K562 (cell line): ENCODE measurements around the gene CROT. TPM values are rescaled to one million over a fixed set of nuclear protein-coding genes. Genes with fewer than 3 reads are reported as not detected.

Experiments
- ATAC-seq: fragments of 200-7000 bp; cut with Tn5 transposase; 3 replicates; pipeline ENCODE4 v1.9.1; 2020; ENCODE audit warnings: moderate library complexity
- BruUV-seq: library from RNA; stranded (reverse); fragments of 400-500 nt; replicated peaks from 2 replicates; lab custom pipeline; 2021; lab: Mats Ljungman, UMichigan
- CTCF ChIA-PET: fragments of 300-600 bp; formaldehyde crosslinking; extraction: SDS; loops from one replicate; lab custom pipeline; 2021; ENCODE audit warnings: low intra/inter-chr PET ratio; lab: Yijun Ruan, JAX
- POLR2A ChIA-PET: fragments of 300-600, 350-650 bp; sonication (Branson Sonifier 250); formaldehyde crosslinking; extraction: SDS; loops from one replicate; lab custom pipeline; 2021; ENCODE audit warnings: antibody characterized with exemption, inconsistent platforms; lab: Yijun Ruan, JAX
- DNase-seq, 4 experiments: peaks; one replicate each; pipeline versions ENCODE4 v3.0.0 to v3.0.0-alpha.2; 2011 to 2018; ENCODE audit warnings: low spot score in 3 of 4, mixed read lengths in 3 of 4; ENCODE audit errors: extremely low read depth in 1 of 4
- FAIRE-seq: peaks from 2 replicates; lab custom pipeline; 2011; peaks lifted over from hg19 to GRCh38; lab: Jason Lieb, UNC
- H2AFZ ChIP-seq: 2 replicates; pipeline ENCODE4 v1.6.0; 2011; ENCODE audit warnings: low read depth, low read length, control low read depth, inconsistent platforms
- H3K27ac ChIP-seq: fragments of 200-600 bp; 3 replicates; pipeline ENCODE4 v1.8.0; 2011; ENCODE audit warnings: low read depth, mild to moderate bottlenecking, control low read depth, inconsistent platforms, low read length, moderate library complexity, mixed read lengths; ENCODE audit errors: extremely low read depth
- H3K27me3 ChIP-seq, 2 experiments: fragments of 300-600 bp in 1 of 2; 2 replicates in 1 of 2; 3 replicates in 1 of 2; pipeline versions ENCODE4 v1.6.0 to v1.8.0; 2011; ENCODE audit warnings: inconsistent platforms in 2 of 2, low read length in 2 of 2, mild to moderate bottlenecking in 1 of 2, mixed read lengths in 1 of 2, moderate library complexity in 1 of 2; ENCODE audit not compliant: control insufficient read depth in 2 of 2, insufficient read depth in 2 of 2
- H3K36me3 ChIP-seq: fragments of 300-600 bp; 3 replicates; pipeline ENCODE4 v1.8.0; 2011; ENCODE audit warnings: mild to moderate bottlenecking, low read length, inconsistent platforms; ENCODE audit not compliant: control insufficient read depth, insufficient read depth
- H3K4me1 ChIP-seq, 2 experiments: fragments of 200-600 bp in 1 of 2; replicated peaks in 1 of 2; 2 replicates in 1 of 2; 3 replicates in 1 of 2; pipeline versions ENCODE4 v1.5.1 to v1.8.0; 2011; ENCODE audit warnings: inconsistent platforms in 2 of 2, low read length in 2 of 2, mild to moderate bottlenecking in 1 of 2, mixed read lengths in 1 of 2, moderate library complexity in 1 of 2; ENCODE audit not compliant: control insufficient read depth in 2 of 2, insufficient read depth in 2 of 2
- H3K4me2 ChIP-seq: 2 replicates; pipeline ENCODE4 v1.6.1; 2011; ENCODE audit warnings: low read length, control low read depth, inconsistent platforms, mixed read lengths; ENCODE audit not compliant: insufficient read depth
- H3K4me3 ChIP-seq: fragments of 200-600 bp; sonication (generic), shearing (Covaris generic); 2 replicates; pipeline ENCODE4 v1.5.1; 2016; ENCODE audit warnings: control low read depth, inconsistent platforms
- H3K79me2 ChIP-seq: fragments of 200-600 bp; 3 replicates; pipeline ENCODE4 v1.8.0; 2011; ENCODE audit warnings: low read length, inconsistent platforms; ENCODE audit not compliant: control insufficient read depth, insufficient read depth
- H3K9ac ChIP-seq, 2 experiments: 2 replicates each; pipeline versions ENCODE4 v1.6.0 to v1.6.1; 2011; ENCODE audit warnings: low read depth in 2 of 2, low read length in 2 of 2, control low read depth in 1 of 2, inconsistent platforms in 1 of 2, mild to moderate bottlenecking in 1 of 2, mixed read lengths in 1 of 2; ENCODE audit not compliant: insufficient read depth in 1 of 2
- H3K9me1 ChIP-seq: one replicate; pipeline ENCODE4 v1.6.0; 2011; ENCODE audit warnings: inconsistent platforms, mild to moderate bottlenecking, low read length, moderate library complexity; ENCODE audit not compliant: control insufficient read depth, insufficient read depth
- H3K9me3 ChIP-seq: replicated peaks from 2 replicates; pipeline ENCODE4 v1.5.1; 2011; ENCODE audit warnings: low read depth, low read length, inconsistent platforms; ENCODE audit not compliant: control insufficient read depth, insufficient read depth
- H4K20me1 ChIP-seq: replicated peaks from 2 replicates; pipeline ENCODE4 v1.6.1; 2011; ENCODE audit warnings: low read length, inconsistent platforms, mixed read lengths; ENCODE audit not compliant: control insufficient read depth, insufficient read depth
- CC2D1A ChIP-seq: fragments of 450-650 bp; IDR thresholded peaks from 2 replicates; pipeline ENCODE4 v1.6.1; 2017; ENCODE audit warnings: mild to moderate bottlenecking
- GTF2E2 ChIP-seq: fragments of 200-800 bp; sonication (Bioruptor generic); IDR thresholded peaks from 2 replicates; pipeline ENCODE4 v1.6.1; 2016; ENCODE audit warnings: missing genetic modification characterization, missing compliant biosample characterization
- JUN ChIP-seq, 2 experiments: sonication (generic) in 1 of 2; formaldehyde crosslinking in 1 of 2; IDR thresholded peaks; 2 replicates each; pipeline versions ENCODE4 v1.6.1 to v1.8.0; 2012 to 2022; ENCODE audit warnings: borderline replicate concordance in 2 of 2, mild to moderate bottlenecking in 2 of 2, improper control_type of control experiment in 1 of 2, low read depth in 1 of 2, low read length in 1 of 2, missing genetic modification reagents in 1 of 2
- PTRF ChIP-seq: fragments of 450-650 bp; IDR thresholded peaks from 2 replicates; pipeline ENCODE4 v1.6.1; 2016; ENCODE audit warnings: mild to moderate bottlenecking, missing genetic modification characterization, missing compliant biosample characterization
- ZBTB17 ChIP-seq: fragments of 450-650 bp; formaldehyde crosslinking; IDR thresholded peaks from 2 replicates; pipeline ENCODE4 v1.4.0; 2020; ENCODE audit warnings: mild to moderate bottlenecking
- ZNF444 ChIP-seq: fragments of 250-450 bp; sonication (Bioruptor Pico); IDR thresholded peaks from 2 replicates; pipeline ENCODE4 v1.4.0; 2020; ENCODE audit warnings: mild to moderate bottlenecking, moderate library complexity
- WGBS: fragments of 100-300 bp; shearing (Covaris generic); methylation state at CpG from one replicate; pipeline ENCODE4 v1.1.6; 2016; ENCODE audit warnings: low coverage, mixed read lengths; ENCODE audit not compliant: insufficient coverage; ENCODE audit errors: missing lambda C conversion rate; 5-methylcytosine and 5-hydroxymethylcytosine counted together
- in situ Hi-C: fragments of 300-500 bp; cut with MboI; formaldehyde crosslinking; loops from 4 replicates; pipeline ENCODE4 v1.15.0; 2018; ENCODE audit warnings: inconsistent platforms, mixed read lengths
- intact Hi-C: fragments of 100-400 bp; cut with micrococcal nuclease; formaldehyde crosslinking; loops from 2 replicates; pipeline ENCODE4 v1.14.2; 2022
- polyA plus RNA-seq, 8 experiments: library from polyadenylated mRNA; depleted of rRNA in 4 of 8; stranded (reverse) in 5 of 8; unstranded in 3 of 8; fragments of >200 nt; fragmentation: Nextera tagmentation in 2 of 8; fragmentation: Illumina TruSeq in 1 of 8; extraction: Ambion mirVana in 2 of 8; extraction: Trizol in 1 of 8; gene quantifications; 2 replicates each; pipeline versions ENCODE4 v1.2.1 to v1.2.3, GENCODE V29; 2011 to 2014; ENCODE audit warnings: inconsistent platforms in 1 of 8, missing spikeins in 1 of 8
- total RNA-seq, 7 experiments: library from RNA; depleted of rRNA in 6 of 7; stranded (reverse); fragments of >200 nt in 6 of 7; fragmentation: Illumina TruSeq in 2 of 7; extraction: Trizol in 2 of 7; gene quantifications; 2 replicates each; pipeline versions ENCODE4 v1.2.1 to v1.2.3, GENCODE V29; 2011 to 2021; ENCODE audit warnings: low replicate concordance in 1 of 7
- TF ChIP-seq, protein P1 (sequence below), 2 experiments: fragments of 450-650 bp; IDR thresholded peaks; 2 replicates each; pipeline ENCODE4 v1.6.1; 2016; ENCODE audit warnings: mild to moderate bottlenecking in 2 of 2, borderline replicate concordance in 1 of 2, low read depth in 1 of 2, moderate library complexity in 1 of 2

The CROT gene
- total and polyA plus RNA-seq, 9 of the 15 experiments (the other 6 are each of a cell fraction or from before 2014, with no cell fraction given): 2.5 to 8.1 (median 5.1) TPM

DNA sequence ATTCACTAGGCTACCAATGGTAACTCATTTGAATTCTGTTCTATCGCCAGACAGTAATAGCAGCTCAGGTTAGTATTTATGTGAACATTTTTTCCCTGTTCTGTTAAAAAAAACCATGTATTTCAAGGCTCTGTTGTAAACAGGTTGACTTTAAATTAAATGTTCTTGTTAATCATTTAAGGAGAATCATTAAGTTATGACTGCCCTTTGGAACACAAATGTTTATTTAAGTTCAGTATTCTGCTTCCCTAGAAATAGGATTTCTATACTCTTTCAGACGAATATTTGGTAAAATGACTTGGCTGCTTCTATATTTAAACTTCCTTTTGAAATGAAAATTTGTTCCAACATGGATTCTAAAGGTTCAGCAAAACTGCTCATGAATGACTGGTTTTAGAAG is 13.1 kb upstream of the CROT start:
- in situ Hi-C loops: no loop called here
- no peak for FAIRE-seq

DNA sequence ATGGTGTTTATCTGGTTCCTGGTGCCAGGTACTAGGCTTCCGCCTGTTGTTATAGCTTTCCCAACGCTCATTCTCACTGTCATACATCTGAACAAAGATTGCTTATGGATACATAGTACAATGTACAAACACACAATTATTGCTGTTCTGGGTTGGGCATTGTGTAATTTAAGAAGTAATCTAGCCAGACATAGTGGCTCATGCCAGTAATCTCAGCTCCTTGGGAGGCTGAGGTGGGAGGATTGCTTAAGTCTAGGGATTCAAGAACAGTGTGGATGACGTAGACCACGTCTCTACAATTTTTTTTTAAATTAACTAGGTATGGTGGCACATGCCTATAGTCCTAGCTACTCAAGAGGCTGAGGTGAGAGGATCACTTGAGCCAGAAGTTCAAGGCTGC is 9.3 kb upstream of the CROT start:
- Histone ChIP-seq H3K4me2 (no peak overlapping the region), H3K4me3 (no peak overlapping the region), H3K79me2 (no peaks in the 10 kb centered on the region), H3K36me3 (no peaks in the 10 kb centered on the region), H4K20me1 (no peaks in the 10 kb centered on the region), H2AFZ (no peak overlapping the region), H3K9ac (no peak overlapping the region), H3K4me1 (no peaks in the 10 kb centered on the region; a peak in 2 of 5 replicates), H3K9me1 (no peaks in the 10 kb centered on the region), H3K27me3 (no peaks in the 10 kb centered on the region), H3K9me3 (peaks cover 2% of the 10 kb centered on the region; the same call in 1 of the 2 replicates), H3K27ac (no peak overlapping the region)
- no TSS peak for BruUV-seq
- ChIA-PET POLR2A (interaction anchor here (0.7 to 1.0 kb wide), 2 partner anchors 9 to 21 kb away, joined by 3 read pairs; no protein-coding TSS in a partner anchor), CTCF (no interaction called here)
- no peak for DNase-seq
- WGBS: 44% methylated on average over 4 of the region's 4 CpGs
- in situ Hi-C loops: no loop called here
- ATAC-seq: no peak
- no peak for FAIRE-seq
- intact Hi-C loops: no loop called here
- TF ChIP-seq ZNF444 (CRISPR knock-in tag): no peak
- TF ChIP-seq, protein P1, sequence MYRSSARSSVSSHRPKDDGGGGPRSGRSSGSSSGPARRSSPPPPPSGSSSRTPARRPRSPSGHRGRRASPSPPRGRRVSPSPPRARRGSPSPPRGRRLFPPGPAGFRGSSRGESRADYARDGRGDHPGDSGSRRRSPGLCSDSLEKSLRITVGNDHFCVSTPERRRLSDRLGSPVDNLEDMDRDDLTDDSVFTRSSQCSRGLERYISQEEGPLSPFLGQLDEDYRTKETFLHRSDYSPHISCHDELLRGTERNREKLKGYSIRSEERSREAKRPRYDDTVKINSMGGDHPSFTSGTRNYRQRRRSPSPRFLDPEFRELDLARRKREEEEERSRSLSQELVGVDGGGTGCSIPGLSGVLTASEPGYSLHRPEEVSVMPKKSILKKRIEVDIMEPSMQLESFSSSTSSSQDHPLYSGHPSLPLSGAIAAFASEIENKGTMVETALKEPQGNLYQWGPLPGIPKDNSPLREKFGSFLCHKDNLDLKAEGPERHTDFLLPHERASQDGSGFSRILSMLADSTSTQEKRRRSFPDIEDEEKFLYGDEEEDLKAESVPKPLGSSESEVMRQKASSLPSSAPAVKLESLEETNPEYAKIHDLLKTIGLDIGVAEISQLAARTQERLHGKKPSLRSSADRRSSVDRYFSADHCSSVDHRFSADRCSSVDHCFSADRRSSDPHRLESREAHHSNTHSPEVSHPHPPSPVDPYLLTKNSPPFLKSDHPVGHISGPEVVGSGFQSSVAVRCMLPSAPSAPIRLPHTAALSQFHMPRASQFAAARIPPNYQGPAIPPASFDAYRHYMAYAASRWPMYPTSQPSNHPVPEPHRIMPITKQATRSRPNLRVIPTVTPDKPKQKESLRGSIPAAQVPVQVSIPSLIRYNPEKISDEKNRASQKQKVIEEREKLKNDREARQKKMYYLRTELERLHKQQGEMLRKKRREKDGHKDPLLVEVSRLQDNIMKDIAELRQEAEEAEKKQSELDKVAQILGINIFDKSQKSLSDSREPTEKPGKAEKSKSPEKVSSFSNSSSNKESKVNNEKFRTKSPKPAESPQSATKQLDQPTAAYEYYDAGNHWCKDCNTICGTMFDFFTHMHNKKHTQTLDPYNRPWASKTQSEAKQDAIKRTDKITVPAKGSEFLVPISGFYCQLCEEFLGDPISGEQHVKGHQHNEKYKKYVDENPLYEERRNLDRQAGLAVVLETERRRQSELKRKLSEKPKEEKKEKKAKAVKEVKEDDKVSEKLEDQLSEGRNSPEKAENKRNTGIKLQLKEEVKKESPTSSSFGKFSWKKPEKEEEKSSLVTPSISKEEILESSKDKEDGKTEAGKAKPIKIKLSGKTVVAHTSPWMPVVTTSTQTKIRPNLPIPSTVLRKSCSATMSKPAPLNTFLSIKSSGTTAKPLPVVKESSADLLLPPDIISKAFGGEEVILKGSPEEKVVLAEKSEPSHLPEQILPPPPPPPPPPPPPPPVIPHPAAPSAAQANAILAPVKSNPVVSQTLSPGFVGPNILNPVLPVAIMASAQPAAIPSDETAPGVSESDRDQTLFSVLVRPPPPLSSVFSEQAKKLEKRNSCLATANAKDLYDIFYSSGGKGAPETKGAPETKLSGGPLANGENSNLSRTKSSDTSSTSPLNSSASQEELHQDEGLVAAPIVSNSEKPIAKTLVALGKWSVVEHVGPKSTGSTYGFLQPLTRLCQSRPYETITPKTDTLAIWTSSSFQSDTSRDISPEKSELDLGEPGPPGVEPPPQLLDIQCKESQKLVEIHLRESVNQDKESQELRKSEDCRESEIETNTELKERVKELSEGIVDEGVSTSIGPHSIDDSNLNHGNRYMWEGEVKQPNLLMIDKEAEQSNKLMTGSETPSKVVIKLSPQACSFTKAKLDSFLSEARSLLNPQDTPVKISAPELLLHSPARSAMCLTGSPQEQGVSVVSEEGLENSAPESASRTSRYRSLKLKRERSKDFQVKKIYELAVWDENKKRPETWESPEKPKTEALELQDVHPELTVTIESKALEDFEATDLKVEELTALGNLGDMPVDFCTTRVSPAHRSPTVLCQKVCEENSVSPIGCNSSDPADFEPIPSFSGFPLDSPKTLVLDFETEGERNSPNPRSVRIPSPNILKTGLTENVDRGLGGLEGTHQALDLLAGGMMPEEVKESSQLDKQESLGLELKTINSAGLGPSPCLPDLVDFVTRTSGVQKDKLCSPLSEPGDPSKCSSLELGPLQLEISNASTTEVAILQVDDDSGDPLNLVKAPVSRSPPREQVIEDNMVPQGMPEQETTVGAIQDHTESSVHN (IDR thresholded peaks at IDR 0.05; ENCODE audit: borderline replicate concordance in 1 of 2, low read depth in 1 of 2): no peak
- no peak for TF ChIP-seq PTRF (tag)

More for the DNA sequence above, 13.1 kb upstream of the CROT start:
- WGBS: 15% methylated on average over 2 of the region's 2 CpGs
- Histone ChIP-seq H3K4me3 (no peak overlapping the region), H3K9me1 (no peaks in the 10 kb centered on the region), H3K9ac (no peak overlapping the region), H3K9me3 (peaks cover 23% of the 10 kb centered on the region), H4K20me1 (no peaks in the 10 kb centered on the region), H2AFZ (no peak overlapping the region), H3K27ac (no peak overlapping the region), H3K79me2 (no peaks in the 10 kb centered on the region), H3K4me1 (peaks cover 0 to 2% of the 10 kb centered on the region in 2 experiments; a peak in 3 of 5 replicates), H3K27me3 (no peaks in the 10 kb centered on the region), H3K36me3 (no peaks in the 10 kb centered on the region), H3K4me2 (no peak overlapping the region)
- ATAC-seq: no peak
- TF ChIP-seq GTF2E2 (tag) (no peak), ZBTB17 (CRISPR knock-in tag) (no peak), JUN (IDR thresholded peaks at IDR 0.05; ENCODE audit: borderline replicate concordance, low read depth, low read length) (no peak), JUN (CRISPR knock-in tag; IDR thresholded peaks at IDR 0.05; ENCODE audit: borderline replicate concordance) (no peak), CC2D1A (no peak)
- ChIA-PET POLR2A (interaction anchor here (0.6 kb wide), 2 partner anchors 71 to 84 kb away, joined by 3 read pairs; no protein-coding TSS in a partner anchor), CTCF (no interaction called here)
- BruUV-seq: no TSS peak
- no peak for DNase-seq
- intact Hi-C loops: no loop called here
